Left cardiac atrium (tissue), 4 donors: ENCODE measurements around the gene CFB. TPM values are rescaled to one million over a fixed set of nuclear protein-coding genes. Genes with fewer than 3 reads are reported as not detected.
"Not testable (repeated sequence)": the region's sequence is repeated elsewhere in the genome, so short reads cannot be mapped to it uniquely, and the experiment has no call there.

ENCODE experiments used
- ATAC-seq, 2 donors: fragments of 200-7000 bp; cut with Tn5 transposase; one replicate each; pipeline ENCODE4 v1.9.1; 2020; ENCODE audit warnings: mild to moderate bottlenecking in 2 of 2, moderate library complexity in 2 of 2
- DNase-seq: peaks from one replicate; pipeline ENCODE4 v3.0.0-alpha.2; 2020
- intact Hi-C, 2 donors: fragments of 100-400 bp; cut with DNase I; formaldehyde crosslinking; loops; one replicate each; pipeline versions ENCODE4 v1.14.1 to v1.15.1; 2022 to 2023
- total RNA-seq, 2 donors: library from RNA; stranded (reverse); fragmentation: NEBNext Ultra II Directional; extraction: Animal tissue kit (Norgen Biotek cat#: 25700); gene quantifications; one replicate each; pipeline ENCODE4 v1.2.1, GENCODE V29; 2021
- donor health status: DM: no; HTN: yes; CAD: no.
- donor health status: DM: no; HTN: yes; CAD: no; lungs with severe emphysema.
- donor health status: DM: yes; HTN: yes; CAD: no.
- donor health status: Dilated cardiomyopathy.

CFB gene
- total RNA-seq, 2 donors from 2014 or later = 50.3 to 113 TPM

DNA sequence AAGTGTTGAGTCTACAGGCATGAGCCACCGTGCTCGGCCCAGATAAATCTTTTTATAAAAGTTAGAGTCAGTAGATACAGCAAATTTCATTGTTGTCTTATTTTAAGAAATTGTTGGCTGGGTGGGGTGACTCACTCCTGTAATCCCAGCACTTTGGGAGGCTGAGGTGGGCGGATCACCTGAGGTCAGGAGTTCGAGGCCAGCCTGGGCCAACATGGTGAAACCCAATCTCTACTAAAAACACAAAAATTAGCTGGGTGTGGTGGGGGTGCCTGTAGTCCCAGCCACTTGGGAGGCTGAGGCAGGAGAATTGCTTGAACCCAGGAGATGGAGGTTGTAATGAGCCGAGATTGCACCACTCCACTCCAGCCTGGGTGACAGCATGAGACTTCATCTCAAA is 37.6 kb upstream of the CFB start:
- intact Hi-C loops = loop anchor here in 1 of 2 donors (5.0 kb wide), 1 partner anchor 39 kb away; the partner anchor contains the start of gene CFB
- ATAC-seq, DNase-seq: not testable (repeated sequence)

DNA sequence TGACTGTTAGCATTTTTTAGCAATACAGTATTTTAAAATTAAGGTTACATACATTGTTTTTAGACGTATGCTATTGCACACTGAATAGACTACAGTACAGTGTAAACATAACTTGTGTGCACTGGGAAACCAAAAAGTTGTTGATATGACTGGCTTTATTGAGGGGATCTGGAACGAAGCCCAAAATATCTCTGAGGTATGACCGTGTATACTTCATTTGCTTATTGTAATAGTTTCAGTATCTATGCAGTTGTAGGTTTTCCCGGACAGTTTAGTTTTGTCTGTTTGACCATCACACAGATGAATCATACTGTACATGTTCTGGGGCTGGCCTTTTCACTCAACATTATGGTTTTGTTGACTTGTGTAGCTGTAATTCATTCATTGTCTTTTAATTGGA is 37.1 kb upstream of the CFB start:
- DNase-seq = no peak
- intact Hi-C loops = loop anchor here in 1 of 2 donors (5.0 kb wide), 1 partner anchor 39 kb away; the partner anchor contains the start of gene CFB
- ATAC-seq = no peak

DNA sequence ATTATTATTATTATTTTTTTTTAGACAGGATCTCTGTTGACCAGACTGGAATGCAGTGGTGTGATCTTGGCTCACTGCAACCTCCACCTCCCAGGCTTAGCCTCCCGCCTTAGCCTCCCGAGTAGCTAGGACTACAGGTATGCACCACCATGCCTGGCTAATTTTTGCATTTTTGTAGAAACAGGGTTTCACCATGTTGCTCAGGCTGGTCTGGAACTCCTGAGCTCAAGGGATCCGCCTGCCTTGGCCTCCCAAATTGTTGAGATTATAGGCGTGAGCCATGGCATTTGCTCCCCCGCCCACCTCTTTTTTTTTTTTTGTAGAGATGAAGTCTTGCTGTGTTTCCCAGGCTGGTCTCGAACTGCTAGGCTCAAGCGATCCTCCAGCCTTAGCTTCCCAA is 36.6 kb upstream of the CFB start:
- not testable (repeated sequence) for ATAC-seq
- intact Hi-C loops = loop anchor here in 1 of 2 donors (5.0 kb wide), 1 partner anchor 38 kb away; the partner anchor contains the start of gene CFB

DNA sequence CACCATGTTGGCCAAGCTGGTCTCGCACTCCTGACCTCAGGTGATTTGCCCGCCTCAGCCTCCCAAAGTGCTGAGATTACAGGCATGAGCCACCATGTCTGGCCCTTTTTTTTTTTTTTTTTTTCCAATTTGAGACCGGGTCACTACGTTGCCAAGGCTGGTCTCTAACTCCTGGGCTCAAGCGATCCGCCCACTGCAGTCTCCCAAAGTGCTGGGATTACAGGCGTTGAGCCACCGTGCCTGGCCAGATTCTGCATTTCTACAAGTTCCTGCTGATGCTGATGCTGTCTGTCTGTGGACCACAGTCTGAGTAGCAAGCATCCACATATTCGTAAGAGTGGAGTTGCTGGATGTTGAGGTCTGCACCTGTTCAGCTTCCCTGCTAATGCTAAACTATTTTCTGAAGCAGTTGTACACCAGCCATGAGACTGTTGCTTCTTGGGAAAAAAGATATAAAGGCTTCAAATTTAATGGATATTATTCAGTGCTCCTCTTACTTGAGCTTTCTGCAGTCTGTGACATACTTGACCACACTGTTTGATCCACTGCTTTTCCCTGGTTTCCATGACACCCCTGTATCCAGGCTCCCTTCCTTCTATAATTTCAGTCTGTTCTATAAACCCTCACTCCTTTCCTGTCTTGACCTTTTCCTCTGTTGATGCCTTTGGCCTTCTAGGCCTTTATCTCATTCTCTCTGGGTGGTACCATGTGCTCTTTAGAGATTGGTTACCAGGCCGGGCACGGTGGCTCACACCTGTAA is 33.9 kb upstream of the CFB start:
- no peak for DNase-seq
- intact Hi-C loops = no loop called here
- no peak for ATAC-seq

More for the DNA sequence above, 36.6 kb upstream of the CFB start:
- DNase-seq = not testable (repeated sequence)

DNA sequence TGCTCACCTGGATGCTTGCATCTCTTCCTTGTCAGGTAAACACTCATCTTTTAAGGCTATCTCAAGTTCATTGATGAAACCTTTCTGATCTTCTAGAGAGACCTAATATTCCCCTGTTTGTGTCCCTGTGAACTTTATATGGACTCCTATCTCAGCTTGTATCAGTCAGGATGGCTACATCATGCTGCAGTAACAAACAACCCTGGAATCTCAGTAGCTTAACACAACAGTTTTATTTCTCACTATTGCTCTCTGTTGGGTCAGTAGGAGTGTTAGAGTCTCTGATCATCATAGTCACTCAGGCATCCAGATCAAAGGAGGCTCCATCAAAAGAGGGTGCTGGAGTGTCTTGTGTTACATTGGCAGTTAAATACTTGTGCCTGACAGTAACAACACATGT is 30.5 kb upstream of the CFB start:
- ATAC-seq (no peak), DNase-seq (no peak)
- intact Hi-C loops = no loop called here

DNA sequence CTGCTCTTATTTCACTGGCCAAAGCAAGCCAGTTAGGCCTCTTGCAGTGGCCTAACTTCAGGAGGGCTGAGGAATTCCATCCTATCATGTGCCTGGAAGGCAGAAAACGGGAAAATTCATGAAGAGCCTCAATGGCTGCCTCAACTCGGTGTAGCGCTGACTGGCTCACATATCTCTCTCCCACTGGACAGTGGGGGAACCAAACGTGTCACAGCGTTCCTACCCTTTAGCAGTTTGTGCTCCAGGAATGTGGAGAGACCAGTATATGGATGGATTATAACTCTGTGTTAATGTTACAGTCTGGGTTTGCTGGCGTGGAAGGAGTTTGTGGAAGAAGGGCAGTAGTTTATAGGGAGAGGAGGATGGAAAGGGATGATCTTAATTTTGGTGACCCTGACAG is 30.1 kb upstream of the CFB start:
- intact Hi-C loops = no loop called here
- ATAC-seq (no peak), DNase-seq (no peak)

DNA sequence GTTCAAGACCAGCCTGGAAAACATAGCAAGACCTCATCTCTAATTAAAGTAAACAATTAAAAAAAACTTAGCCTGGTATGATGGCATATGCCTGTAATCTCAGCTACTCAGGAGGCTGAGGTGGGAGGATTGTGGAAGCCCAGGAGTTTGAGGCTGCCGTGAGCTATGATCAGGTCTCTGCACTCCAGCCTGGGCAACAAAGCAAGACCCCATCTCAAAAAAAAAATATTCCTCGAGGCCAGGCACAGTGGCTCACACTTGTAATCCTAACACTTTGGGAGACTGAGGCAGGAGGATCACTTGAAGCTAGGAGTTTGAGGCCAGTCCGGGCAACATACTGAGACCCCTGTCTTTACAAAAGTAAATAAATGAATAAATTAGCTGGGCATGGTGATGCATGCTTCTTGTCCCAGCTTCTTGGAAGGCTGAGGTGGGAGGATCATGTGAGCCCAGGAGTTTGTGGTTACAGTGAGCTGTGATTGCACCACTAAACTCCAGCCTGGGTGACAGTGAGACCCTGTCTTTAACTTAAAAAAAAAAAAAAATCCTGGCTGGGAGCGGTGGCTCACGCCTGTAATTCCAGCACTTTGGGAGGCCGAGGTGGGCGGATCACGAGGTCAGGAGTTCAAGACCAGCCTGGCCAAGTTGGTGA is 27.7 kb upstream of the CFB start:
- DNase-seq (no peak), ATAC-seq (no peak)
- intact Hi-C loops = no loop called here

DNA sequence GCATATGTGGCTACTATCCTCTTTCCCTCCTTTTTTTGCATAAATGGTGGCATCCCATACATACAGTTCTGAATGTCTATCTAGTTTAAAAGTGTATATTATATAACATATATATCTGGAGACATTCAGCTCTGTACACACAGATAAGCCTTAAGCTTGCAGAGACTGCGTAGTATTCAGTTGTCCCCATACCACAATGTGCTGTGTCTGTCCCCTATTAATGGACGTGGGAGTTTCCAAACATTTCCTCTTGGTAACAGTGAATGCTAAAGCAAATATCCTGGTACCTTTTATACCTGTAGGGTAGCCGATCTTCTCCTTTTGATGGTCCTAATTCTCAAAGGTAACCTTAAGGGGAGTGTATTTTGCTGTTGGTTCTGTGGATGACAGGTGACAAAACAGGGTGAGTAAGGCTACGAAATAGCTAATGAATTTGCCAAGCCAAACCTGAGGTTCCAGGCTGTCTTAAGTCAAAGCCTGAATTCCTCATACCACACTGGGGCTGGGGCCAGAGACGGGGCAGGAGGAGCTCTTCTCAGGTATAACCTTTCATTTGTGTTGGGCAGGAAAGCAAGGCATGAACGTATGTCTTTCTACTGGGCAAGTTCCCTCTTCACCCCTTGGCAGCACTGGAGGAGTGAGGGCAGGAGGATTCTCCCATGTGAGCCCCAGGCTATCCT is 26.1 kb upstream of the CFB start:
- intact Hi-C loops = no loop called here
- ATAC-seq = no peak
- no peak for DNase-seq

DNA sequence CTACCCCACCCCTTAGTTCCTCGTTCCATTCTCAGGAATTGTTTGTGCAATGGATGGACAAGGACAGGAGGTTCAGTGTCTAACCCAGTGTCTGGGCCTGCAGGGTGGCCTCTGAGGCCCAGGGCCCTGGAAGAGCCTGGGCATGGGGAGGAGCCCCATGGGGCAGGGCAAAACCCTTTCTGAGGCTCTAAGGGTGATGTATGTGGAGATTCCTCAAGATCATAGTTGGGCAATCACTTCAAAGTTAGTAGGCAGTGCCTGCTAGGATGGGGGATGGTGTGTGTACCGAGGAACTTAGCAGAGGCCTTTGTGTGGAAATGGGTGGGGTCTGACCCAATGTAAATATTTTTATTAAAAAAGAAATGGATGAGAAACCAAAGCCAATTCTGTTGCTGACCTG is 25.1 kb upstream of the CFB start:
- ATAC-seq (peak in 1 of 2 donors; percentile 71), DNase-seq (no peak)
- intact Hi-C loops = no loop called here

DNA sequence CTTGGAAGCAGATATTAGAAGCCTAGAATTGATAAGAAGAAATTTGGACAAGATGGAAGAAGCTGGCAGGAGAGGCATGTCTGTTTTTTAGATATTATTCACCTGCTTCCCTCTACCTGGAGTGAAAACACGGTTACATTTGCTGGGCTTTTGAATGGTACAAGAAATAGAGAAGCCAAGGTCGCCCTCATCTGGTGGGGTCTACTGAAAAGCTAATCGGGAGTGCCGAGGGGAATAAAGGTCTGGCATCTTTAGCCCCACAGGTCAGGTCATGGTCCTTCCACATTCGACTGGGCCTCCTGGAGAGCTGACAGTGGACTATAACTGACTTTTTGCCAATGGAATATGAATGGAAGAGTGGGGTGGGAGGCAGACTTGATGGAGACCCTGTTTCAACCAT is 23.0 kb upstream of the CFB start:
- intact Hi-C loops = no loop called here
- DNase-seq (no peak), ATAC-seq (peak in 1 of 2 donors; percentile 41)

DNA sequence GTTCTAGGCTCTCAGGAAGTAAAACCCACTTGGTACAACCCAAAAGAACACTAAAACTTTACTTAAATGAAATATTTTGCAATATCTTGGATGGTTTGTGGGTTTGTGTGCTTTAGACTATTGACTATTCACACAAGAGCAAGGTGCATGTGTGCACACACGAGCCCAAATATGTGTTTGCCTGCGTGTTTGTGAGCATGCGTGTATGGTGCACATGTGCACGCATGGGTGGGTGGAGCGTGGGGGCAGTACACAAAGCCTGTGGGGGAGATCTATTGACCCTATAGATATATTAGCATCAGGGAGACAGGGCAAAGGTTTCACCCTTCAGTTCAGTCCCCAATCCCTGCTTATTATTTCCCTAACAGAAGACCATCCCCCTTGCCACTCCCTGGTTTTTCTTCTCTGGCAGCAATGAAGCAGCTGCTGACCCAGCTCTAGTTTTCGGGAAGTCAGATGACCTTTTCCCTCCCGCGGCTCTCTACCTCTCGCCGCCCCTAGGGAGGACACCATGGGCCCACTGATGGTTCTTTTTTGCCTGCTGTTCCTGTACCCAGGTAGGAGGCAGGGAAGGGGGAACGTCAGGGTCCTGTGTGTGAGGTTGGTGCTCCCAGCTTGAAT is 18.5 kb upstream of the CFB start, which contains the start of gene C2:
C2 (plus strand) TSS at position 476 of the 621 bp plus-strand sequence; CDS start at position 512, 36 bp downstream.
- intact Hi-C loops = no loop called here
- DNase-seq (no peak), ATAC-seq (peak; percentile 15 to 47)

DNA sequence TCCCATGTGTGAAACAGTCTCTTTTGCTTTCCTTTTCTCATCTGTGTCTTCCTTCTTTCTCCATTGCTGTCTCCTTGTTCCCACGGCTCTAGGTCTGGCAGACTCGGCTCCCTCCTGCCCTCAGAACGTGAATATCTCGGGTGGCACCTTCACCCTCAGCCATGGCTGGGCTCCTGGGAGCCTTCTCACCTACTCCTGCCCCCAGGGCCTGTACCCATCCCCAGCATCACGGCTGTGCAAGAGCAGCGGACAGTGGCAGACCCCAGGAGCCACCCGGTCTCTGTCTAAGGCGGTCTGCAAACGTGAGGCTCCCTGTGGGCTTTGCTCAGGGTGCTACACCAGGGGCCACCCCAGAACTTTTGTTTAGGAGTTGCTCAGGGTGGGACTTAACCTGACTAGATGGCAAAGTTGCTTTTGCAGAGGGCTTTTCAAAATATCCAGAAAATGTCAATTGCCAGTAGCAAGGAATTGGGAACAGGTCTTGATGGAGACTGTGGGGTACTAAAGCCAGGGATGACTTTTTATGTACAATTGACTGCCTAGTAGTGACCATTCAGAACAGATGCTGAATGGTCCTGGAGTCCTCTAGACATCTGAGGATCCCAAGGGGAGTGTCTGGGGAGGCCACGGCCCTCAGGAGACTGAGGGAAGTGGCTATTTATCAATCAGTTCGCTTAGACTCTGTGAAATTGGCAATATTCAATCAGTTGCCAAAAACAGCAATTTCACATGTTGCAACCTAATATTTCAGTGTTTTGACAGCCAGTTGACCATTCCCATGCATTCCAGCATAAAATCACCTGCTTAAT is 17.8 kb upstream of the CFB start:
- DNase-seq (no peak), ATAC-seq (peak in 1 of 2 donors; percentile 12)
- intact Hi-C loops = no loop called here

DNA sequence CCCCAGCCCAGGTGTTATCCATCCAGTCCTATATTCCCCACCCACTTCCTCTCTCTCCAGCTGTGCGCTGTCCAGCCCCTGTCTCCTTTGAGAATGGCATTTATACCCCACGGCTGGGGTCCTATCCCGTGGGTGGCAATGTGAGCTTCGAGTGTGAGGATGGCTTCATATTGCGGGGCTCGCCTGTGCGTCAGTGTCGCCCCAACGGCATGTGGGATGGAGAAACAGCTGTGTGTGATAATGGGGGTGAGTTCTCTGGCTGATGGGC is 17.3 kb upstream of the CFB start:
- ATAC-seq (no peak), DNase-seq (no peak)
- intact Hi-C loops = no loop called here

DNA sequence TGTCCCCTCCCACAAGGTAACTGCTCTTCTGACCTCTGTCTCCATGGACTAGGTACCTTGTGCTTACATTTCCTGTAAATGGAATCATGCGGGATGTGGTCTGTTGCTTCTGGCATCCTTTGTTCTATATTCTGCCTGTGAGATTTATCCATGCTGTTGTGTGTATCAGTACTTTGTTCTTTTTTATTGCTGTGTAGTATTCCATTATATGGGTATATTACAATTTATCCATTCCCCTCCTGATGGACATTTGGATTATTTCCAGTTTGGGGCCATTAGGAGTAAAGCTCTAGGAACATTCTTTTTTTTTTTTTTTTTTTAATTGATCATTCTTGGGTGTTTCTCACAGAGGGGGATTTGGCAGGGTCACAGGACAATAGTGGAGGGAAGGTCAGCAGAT is 14.9 kb upstream of the CFB start:
- intact Hi-C loops = no loop called here
- no peak for DNase-seq
- no peak for ATAC-seq

DNA sequence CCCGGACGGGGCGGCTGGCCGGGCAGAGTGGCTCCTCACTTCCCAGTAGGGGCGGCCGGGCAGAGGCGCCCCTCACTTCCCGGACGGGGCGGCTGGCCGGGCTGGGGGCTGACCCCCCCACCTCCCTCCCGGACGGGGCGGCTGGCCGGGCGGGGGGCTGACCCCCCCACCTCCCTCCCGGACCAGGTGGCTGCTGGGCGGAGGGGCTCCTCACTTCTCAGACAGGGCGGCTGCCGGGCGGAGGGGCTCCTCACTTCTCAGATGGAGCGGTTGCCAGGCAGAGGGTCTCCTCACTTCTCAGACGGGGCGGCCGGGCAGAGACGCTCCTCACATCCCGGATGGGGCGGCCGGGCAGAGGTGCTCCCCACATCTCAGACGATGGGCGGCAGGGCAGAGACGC is 13.8 kb upstream of the CFB start:
- ATAC-seq, intact Hi-C loops, DNase-seq: not testable (repeated sequence)

DNA sequence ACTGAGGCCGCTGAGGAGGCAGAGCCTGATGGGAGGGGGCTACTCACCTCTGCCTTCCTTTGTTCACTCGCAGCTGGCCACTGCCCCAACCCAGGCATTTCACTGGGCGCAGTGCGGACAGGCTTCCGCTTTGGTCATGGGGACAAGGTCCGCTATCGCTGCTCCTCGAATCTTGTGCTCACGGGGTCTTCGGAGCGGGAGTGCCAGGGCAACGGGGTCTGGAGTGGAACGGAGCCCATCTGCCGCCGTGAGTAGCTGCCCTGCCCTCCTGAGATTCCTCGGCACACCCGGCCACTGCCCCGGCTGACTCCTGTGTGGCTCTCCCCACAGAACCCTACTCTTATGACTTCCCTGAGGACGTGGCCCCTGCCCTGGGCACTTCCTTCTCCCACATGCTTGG is 12.4 kb upstream of the CFB start:
- no peak for DNase-seq
- ATAC-seq = no peak
- intact Hi-C loops = no loop called here

DNA sequence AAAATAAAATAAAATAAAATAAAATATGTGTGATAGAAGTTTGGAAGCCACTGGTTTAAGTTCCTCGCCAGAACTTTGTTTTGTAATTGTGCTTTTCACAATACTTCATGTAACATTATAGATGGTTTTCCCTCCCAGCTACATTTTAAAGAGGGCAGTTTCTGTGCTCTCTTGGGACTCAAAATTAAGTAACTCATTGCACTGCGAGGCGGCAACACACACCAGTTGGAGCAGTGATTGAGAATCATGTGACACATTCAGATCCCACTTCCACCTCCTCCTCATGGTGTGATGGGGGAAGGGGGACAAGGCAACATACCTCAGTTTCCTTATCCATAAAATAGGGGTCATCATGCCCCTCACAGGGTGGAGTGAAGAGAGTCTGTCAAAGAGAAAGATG is 10.9 kb upstream of the CFB start:
- DNase-seq (no peak), ATAC-seq (no peak)
- intact Hi-C loops = no loop called here

DNA sequence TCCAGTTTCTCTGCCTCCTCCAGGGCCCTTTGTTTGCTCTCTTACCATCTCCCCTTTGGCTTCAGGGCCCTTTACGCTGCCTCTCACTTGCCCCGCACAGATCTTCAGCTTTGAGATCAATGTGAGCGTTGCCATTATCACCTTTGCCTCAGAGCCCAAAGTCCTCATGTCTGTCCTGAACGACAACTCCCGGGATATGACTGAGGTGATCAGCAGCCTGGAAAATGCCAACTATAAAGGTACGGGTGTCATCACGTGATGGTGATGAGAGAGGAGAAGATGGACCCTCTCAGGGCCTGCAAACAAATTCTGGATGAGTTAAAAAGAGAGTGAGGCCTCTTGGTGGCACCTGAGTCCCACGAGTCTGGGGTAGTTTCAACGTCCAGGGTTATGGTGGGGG is 10.1 kb upstream of the CFB start:
- intact Hi-C loops = no loop called here
- DNase-seq (no peak), ATAC-seq (no peak)

DNA sequence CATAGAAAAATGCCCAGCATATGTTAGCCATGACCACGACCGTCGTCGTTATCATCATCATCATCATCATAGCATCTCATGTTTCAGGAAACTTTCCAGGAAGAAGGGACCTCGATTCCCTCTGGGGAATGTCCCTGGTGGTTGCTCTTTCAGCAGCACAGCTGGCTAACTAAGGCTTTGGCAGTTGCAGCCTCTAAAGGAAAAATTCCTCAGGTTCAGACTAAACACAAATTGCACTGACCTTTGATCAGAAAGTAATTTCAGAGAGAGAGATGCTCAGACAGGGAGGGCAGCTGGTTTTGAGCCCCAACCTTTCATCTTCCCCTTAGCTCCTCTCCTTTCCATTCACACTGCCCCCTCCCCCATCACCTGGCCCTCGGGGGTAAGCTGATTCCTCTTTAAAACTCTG is 5.6 kb upstream of the CFB start:
- no peak for ATAC-seq
- intact Hi-C loops = no loop called here
- no peak for DNase-seq
